PC-9 (cell line): ENCODE data around the gene TRPM8. TPM values are rescaled to one million over a fixed set of nuclear protein-coding genes. Genes with fewer than 3 reads are reported as not detected.
A peak's percentile ranks its signal among the peaks of the same experiment; 100 is the strongest.

Source experiments
- BruUV-seq: library from RNA; stranded (reverse); fragments of 400-500 nt; replicated peaks from 2 replicates; lab custom pipeline; 2021; lab: Mats Ljungman, UMichigan
- CTCF ChIA-PET: fragments of 300-600 bp; sonication (Branson Sonifier 250); formaldehyde crosslinking; loops from one replicate; lab custom pipeline; 2022; ENCODE audit warnings: antibody characterized with exemption; lab: Charles Lee
- POLR2A ChIA-PET: fragments of 300-600 bp; sonication (Branson Sonifier 250); formaldehyde crosslinking; loops from one replicate; lab custom pipeline; 2022; ENCODE audit warnings: antibody characterized with exemption; ENCODE audit not compliant: unreplicated experiment; lab: Charles Lee
- DNase-seq, 2 experiments: peaks; one replicate each; pipeline versions ENCODE4 v3.0.0 to v3.0.0-alpha.2; 2015 to 2022; ENCODE audit warnings: mixed read lengths in 1 of 2
- H2AFZ ChIP-seq: fragments of 200-600 bp; sonication (generic); 2 replicates; pipeline ENCODE4 v1.8.1; 2017; ENCODE audit warnings: antibody characterized with exemption
- H3F3A ChIP-seq: fragments of 200-600 bp; sonication (generic); 2 replicates; pipeline ENCODE4 v1.8.1; 2017; ENCODE audit warnings: antibody characterized with exemption, mild to moderate bottlenecking, low read depth; ENCODE audit not compliant: insufficient read depth
- H3K27ac ChIP-seq: fragments of 200-600 bp; sonication (generic); 2 replicates; pipeline ENCODE4 v1.6.1; 2016; ENCODE audit warnings: mixed run types
- H3K27me3 ChIP-seq: fragments of 200-600 bp; sonication (generic); 2 replicates; pipeline ENCODE4 v1.6.1; 2016; ENCODE audit warnings: low read depth, mixed run types; ENCODE audit not compliant: insufficient read depth
- H3K36me3 ChIP-seq: fragments of 200-600 bp; sonication (generic); 2 replicates; pipeline ENCODE4 v1.6.1; 2016; ENCODE audit warnings: low read depth, mixed run types
- H3K4me1 ChIP-seq: fragments of 200-600 bp; sonication (generic); replicated peaks from 2 replicates; pipeline ENCODE4 v1.6.1; 2016; ENCODE audit warnings: mixed run types; ENCODE audit not compliant: insufficient read depth
- H3K4me2 ChIP-seq: fragments of 200-600 bp; sonication (generic); 2 replicates; pipeline ENCODE4 v1.6.1; 2017; ENCODE audit warnings: mixed run types
- H3K4me3 ChIP-seq: fragments of 200-600 bp; sonication (generic); 2 replicates; pipeline ENCODE4 v1.6.1; 2016; ENCODE audit warnings: mixed run types
- H3K79me2 ChIP-seq: fragments of 200-600 bp; sonication (generic); 2 replicates; pipeline ENCODE4 v1.6.1; 2017; ENCODE audit warnings: low read depth, mixed run types
- H3K9me2 ChIP-seq: fragments of 200-600 bp; sonication (generic); 2 replicates; pipeline ENCODE4 v1.8.1; 2017; ENCODE audit warnings: mild to moderate bottlenecking; ENCODE audit not compliant: insufficient read depth
- H3K9me3 ChIP-seq: fragments of 200-600 bp; sonication (generic); 2 replicates; pipeline ENCODE4 v1.8.1; 2016; ENCODE audit warnings: low read depth; ENCODE audit not compliant: insufficient read depth
- H4K20me1 ChIP-seq: fragments of 200-600 bp; sonication (generic); 2 replicates; pipeline ENCODE4 v1.8.1; 2017; ENCODE audit not compliant: insufficient read depth
- CTCF ChIP-seq: fragments of 200-600 bp; sonication (generic); conservative IDR thresholded peaks from 2 replicates; pipeline ENCODE4 v1.6.1; 2017; ENCODE audit warnings: mixed run types, antibody characterized with exemption, mild to moderate bottlenecking, moderate library complexity
- EZH2 ChIP-seq: fragments of 200-600 bp; sonication (generic); IDR thresholded peaks from 2 replicates; pipeline ENCODE4 v1.8.0; 2017; ENCODE audit warnings: antibody characterized with exemption, low read depth
- intact Hi-C: fragments of 100-400 bp; cut with micrococcal nuclease; formaldehyde crosslinking; loops from one replicate; pipeline ENCODE4 v1.10.0; 2022; ENCODE audit not compliant: unreplicated experiment
- total RNA-seq: library from RNA; stranded (reverse); gene quantifications from 2 replicates; pipeline ENCODE4 v1.2.3, GENCODE V29; 2021

TRPM8 gene
- total RNA-seq, 1 experiment from 2014 or later: 2.1 TPM

GRCh38 chr2:233972941-233973575 is 55.9 kb downstream of the TRPM8 start:
- no peaks in the 10 kb centered on the region for H3K36me3 ChIP-seq
- H3K27me3 ChIP-seq: no peaks in the 10 kb centered on the region
- H4K20me1 ChIP-seq: no peaks in the 10 kb centered on the region
- DNase-seq: peak; percentile 80 to 93
- peaks cover 40% of the 10 kb centered on the region for H3F3A ChIP-seq
- CTCF ChIA-PET: interaction anchor here (0.6 to 0.7 kb wide), 2 partner anchors 114 to 115 kb away, joined by 3 to 14 read pairs; no protein-coding TSS in a partner anchor
- H2AFZ ChIP-seq: peak overlapping the region; percentile 20; the same call in 1 of the 2 replicates
- peaks cover 53% of the 10 kb centered on the region for H3K4me1 ChIP-seq
- H3K79me2 ChIP-seq: no peaks in the 10 kb centered on the region
- no peaks in the 10 kb centered on the region for H3K9me2 ChIP-seq
- no peak overlapping the region for H3K4me3 ChIP-seq
- no peaks in the 10 kb centered on the region for H3K9me3 ChIP-seq
- no peak for TF ChIP-seq CTCF
- no peak for TF ChIP-seq EZH2
- POLR2A ChIA-PET: interaction anchor here (0.6 kb wide), 2 partner anchors 91 to 529 kb away, joined by 12 to 15 read pairs; no protein-coding TSS in a partner anchor
- intact Hi-C loops: loop anchor here (5.0 to 10.0 kb wide), 5 partner anchors 119 to 1772 kb away; partner anchors contain the start of gene SH3BP4
- H3K27ac ChIP-seq: peak overlapping the region; percentile 65
- BruUV-seq: no TSS peak
- H3K4me2 ChIP-seq: peak overlapping the region; percentile 37

- intact Hi-C loops: loop anchor here (1.0 to 10.0 kb wide), 10 partner anchors 119 to 1771 kb away; partner anchors contain the start of genes HJURP and SH3BP4
- Histone ChIP-seq H3K79me2 (no peaks in the 10 kb centered on the region), H3K4me2 (peak overlapping the region; percentile 37), H3K9me2 (no peaks in the 10 kb centered on the region), H3K9me3 (no peaks in the 10 kb centered on the region), H3K27me3 (no peaks in the 10 kb centered on the region), H3K4me1 (peaks cover 61% of the 10 kb centered on the region), H2AFZ (no peak overlapping the region), H3K36me3 (no peaks in the 10 kb centered on the region), H4K20me1 (no peaks in the 10 kb centered on the region), H3F3A (peaks cover 41% of the 10 kb centered on the region), H3K4me3 (no peak overlapping the region), H3K27ac (peak overlapping the region; percentile 65)
- POLR2A ChIA-PET: interaction anchor here (0.6 kb wide), 1 partner anchor 255 kb away, joined by 3 read pairs; no protein-coding TSS in a partner anchor
- BruUV-seq: no TSS peak
- CTCF ChIA-PET: interaction anchor here (0.7 to 1.1 kb wide), 2 partner anchors 46 to 116 kb away, joined by 3 read pairs; no protein-coding TSS in a partner anchor
- no peak for DNase-seq
- no peak for TF ChIP-seq CTCF
- TF ChIP-seq EZH2: no peak
Measured at GRCh38 chr2:233973786-233974185, 56.6 kb downstream of the TRPM8 start.

GRCh38 chr2:233974530-233975071 is 57.4 kb downstream of the TRPM8 start:
- Histone ChIP-seq H3K36me3 (no peaks in the 10 kb centered on the region), H3K9me2 (no peaks in the 10 kb centered on the region), H3K4me3 (no peak overlapping the region), H4K20me1 (no peaks in the 10 kb centered on the region), H3K27ac (peak overlapping the region; percentile 65), H3F3A (peaks cover 41% of the 10 kb centered on the region), H3K79me2 (no peaks in the 10 kb centered on the region), H3K4me2 (peak overlapping the region; percentile 42), H3K27me3 (no peaks in the 10 kb centered on the region), H3K4me1 (peaks cover 61% of the 10 kb centered on the region), H2AFZ (no peak overlapping the region), H3K9me3 (no peaks in the 10 kb centered on the region)
- DNase-seq: peak; percentile 98 to 100
- ChIA-PET CTCF (interaction anchor here (0.6 to 1.1 kb wide), 3 partner anchors 46 to 571 kb away, joined by 3 to 5 read pairs (median 3); no protein-coding TSS in a partner anchor), POLR2A (interaction anchor here (0.6 to 0.9 kb wide), 7 partner anchors 110 to 1494 kb away, joined by 3 to 19 read pairs (median 4); partner anchors contain the start of gene HJURP)
- intact Hi-C loops: loop anchor here (1.0 to 10.0 kb wide), 10 partner anchors 118 to 1770 kb away; partner anchors contain the start of genes HJURP and SH3BP4
- BruUV-seq: no TSS peak
- peak; percentile 17; the same call in 1 of the 2 replicates for TF ChIP-seq CTCF
- no peak for TF ChIP-seq EZH2
